Measurements from ENCODE around the gene SYNRG.

DNA sequence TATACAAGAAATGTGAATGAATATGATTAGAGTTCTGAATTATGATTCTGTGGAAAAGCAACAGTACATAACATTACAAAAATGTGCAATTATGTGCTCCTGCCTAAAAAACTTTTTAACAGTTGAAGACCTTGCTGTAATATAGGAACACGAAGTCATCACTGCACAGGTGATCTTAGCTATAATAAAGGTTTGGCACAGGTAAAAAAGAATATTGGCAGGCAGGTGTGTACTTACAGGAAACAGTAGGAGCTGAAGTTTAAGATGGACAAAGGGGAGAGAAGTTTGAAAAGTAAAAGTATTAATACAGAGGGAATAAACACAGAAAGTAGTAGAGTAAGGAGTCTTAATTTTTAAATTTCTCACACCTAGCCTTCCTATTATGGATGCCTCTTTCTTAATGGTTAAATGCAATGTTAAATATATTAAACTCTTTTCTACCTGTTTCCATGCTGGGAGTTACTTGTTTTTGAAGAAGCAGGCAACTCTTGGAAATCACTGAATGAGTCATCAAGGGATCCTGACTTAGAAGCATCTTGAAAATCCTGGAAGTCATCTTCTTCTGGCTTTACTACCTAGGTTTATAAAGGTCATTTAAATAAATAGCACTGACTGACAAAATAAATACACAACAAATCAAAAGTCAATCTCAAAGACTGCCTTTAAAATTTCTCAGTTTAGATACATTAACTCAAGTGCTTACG is 40.7 kb downstream of the SYNRG start:
- TF ChIP-seq, protein P1, sequence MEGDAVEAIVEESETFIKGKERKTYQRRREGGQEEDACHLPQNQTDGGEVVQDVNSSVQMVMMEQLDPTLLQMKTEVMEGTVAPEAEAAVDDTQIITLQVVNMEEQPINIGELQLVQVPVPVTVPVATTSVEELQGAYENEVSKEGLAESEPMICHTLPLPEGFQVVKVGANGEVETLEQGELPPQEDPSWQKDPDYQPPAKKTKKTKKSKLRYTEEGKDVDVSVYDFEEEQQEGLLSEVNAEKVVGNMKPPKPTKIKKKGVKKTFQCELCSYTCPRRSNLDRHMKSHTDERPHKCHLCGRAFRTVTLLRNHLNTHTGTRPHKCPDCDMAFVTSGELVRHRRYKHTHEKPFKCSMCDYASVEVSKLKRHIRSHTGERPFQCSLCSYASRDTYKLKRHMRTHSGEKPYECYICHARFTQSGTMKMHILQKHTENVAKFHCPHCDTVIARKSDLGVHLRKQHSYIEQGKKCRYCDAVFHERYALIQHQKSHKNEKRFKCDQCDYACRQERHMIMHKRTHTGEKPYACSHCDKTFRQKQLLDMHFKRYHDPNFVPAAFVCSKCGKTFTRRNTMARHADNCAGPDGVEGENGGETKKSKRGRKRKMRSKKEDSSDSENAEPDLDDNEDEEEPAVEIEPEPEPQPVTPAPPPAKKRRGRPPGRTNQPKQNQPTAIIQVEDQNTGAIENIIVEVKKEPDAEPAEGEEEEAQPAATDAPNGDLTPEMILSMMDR (IDR thresholded peaks at IDR 0.05): no peak
- TF ChIP-seq POLR2A (IDR thresholded peaks at IDR 0.05) (no peak), EP300 (IDR thresholded peaks at IDR 0.05) (no peak)
